Activated CD4-positive, alpha-beta T cell treated with anti-CD3 and anti-CD28 coated beads, Interleukin-2, amount 10 ng/mL, durations not matched to agents 7 days and 5 days (primary cell): ENCODE data around the gene TPRG1L. TPM values are rescaled to one million over a fixed set of nuclear protein-coding genes. Genes with fewer than 3 reads are reported as not detected.

Experiments
- CTCF ChIA-PET: fragments of 350-600 bp; sonication (Branson Sonifier 250); formaldehyde crosslinking; loops from one replicate; lab custom pipeline; 2021; ENCODE audit warnings: antibody characterized with exemption; lab: Charles Lee
- POLR2A ChIA-PET: fragments of 350-600 bp; sonication (Branson Sonifier 250); formaldehyde crosslinking; loops from one replicate; lab custom pipeline; 2021; ENCODE audit warnings: antibody characterized with exemption; lab: Charles Lee
- DNase-seq: peaks from one replicate; pipeline ENCODE4 v3.0.0-alpha.2; 2020
- H3K27ac Mint-ChIP-seq: one replicate; pipeline ENCODE4 v1.8.0; 2021; ENCODE audit warnings: mild to moderate bottlenecking, moderate library complexity, mixed read lengths
- H3K27me3 Mint-ChIP-seq: one replicate; pipeline ENCODE4 v1.8.0; 2021; ENCODE audit warnings: mixed read lengths
- H3K36me3 Mint-ChIP-seq: one replicate; pipeline ENCODE4 v1.8.0; 2021; ENCODE audit warnings: low read depth, mixed read lengths
- H3K4me1 Mint-ChIP-seq: one replicate; pipeline ENCODE4 v1.8.0; 2021; ENCODE audit warnings: mixed read lengths
- H3K4me3 Mint-ChIP-seq: one replicate; pipeline ENCODE4 v1.8.0; 2021; ENCODE audit warnings: mild to moderate bottlenecking, moderate library complexity, mixed read lengths
- H3K9me3 Mint-ChIP-seq: one replicate; pipeline ENCODE4 v1.8.0; 2021; ENCODE audit warnings: mixed read lengths
- total RNA-seq, 2 experiments: library from RNA; stranded (reverse); gene quantifications; one replicate each; pipeline ENCODE4 v1.2.3, GENCODE V29; 2021

TPRG1L gene
- total RNA-seq, 2 experiments from 2014 or later: 13.6 to 14.7 TPM

DNA sequence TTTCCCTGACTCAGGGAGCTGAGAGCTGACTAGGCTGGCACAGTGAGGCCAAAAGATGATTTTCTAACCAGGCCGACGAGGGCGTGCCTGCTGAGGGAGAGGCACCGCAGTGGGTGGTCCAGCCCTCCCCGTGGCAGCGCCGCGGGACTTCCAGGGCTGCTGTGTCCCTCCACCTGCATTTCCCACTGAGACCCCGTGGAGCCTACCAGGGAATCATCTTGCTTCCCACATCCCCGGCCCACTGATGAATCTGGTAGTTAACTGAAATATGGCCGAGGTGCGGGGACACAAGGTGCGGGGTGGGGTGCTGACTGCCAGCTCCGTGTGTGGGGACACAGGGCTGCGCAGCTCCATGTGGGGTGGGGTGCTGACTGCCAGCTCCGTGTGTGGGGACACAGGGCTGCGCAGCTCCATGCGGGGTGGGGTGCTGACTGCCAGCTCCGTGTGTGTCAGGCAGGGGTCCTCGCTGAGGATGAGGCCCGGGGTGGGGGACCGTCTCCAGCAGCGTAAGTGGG lies 14.6 kb downstream of the TPRG1L start:
- no peak overlapping the region for H3K27ac Mint-ChIP-seq
- CTCF ChIA-PET: interaction anchor here (0.9 kb wide), 1 partner anchor 9 kb away, joined by 3 read pairs; no protein-coding TSS in a partner anchor
- no peaks in the 10 kb centered on the region for H3K27me3 Mint-ChIP-seq
- POLR2A ChIA-PET: no interaction called here
- DNase-seq: no peak
- no peaks in the 10 kb centered on the region for H3K4me1 Mint-ChIP-seq
- H3K9me3 Mint-ChIP-seq: no peaks in the 10 kb centered on the region
- peaks cover 12% of the 10 kb centered on the region for H3K36me3 Mint-ChIP-seq
- no peak overlapping the region for H3K4me3 Mint-ChIP-seq

DNA sequence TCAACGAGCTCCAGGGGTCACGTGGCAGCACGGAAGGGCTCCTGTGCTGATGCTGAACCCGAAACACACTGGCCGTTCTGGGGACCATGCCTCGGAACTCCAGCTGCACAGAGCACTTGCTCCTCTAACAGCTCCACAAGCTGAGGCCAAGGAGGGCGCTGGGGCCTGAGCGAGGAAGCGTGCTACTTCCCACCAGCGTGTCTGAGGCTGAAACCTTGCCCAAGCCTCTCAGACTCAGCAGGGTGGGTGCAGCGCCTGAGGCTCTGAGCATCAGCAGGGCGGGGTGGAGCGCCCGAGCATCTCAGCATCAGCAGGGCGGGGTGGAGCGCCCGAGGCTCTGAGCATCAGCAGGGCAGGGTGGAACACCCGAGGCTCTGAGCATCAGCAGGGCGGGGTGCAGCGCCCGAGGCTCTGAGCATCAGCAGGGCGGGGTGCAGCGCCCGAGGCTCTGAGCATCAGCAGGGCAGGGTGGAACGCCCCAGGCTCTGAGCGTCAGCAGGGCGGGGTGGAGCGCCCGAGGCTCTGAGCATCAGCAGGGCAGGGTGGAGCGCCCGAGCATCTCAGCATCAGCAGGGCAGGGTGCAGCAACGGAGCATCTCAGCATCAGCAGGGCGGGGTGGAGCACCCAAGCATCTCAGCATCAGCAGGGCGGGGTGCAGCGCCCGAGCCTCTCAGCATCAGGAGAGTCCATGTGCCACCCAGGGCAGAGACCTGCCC lies 15.5 kb downstream of the TPRG1L start:
- no peaks in the 10 kb centered on the region for H3K27me3 Mint-ChIP-seq
- ChIA-PET CTCF (interaction anchor here (0.9 kb wide), 1 partner anchor 10 kb away, joined by 3 read pairs; no protein-coding TSS in a partner anchor), POLR2A (no interaction called here)
- no peak overlapping the region for H3K4me3 Mint-ChIP-seq
- peaks cover 15% of the 10 kb centered on the region for H3K36me3 Mint-ChIP-seq
- H3K27ac Mint-ChIP-seq: no peak overlapping the region
- H3K9me3 Mint-ChIP-seq: no peaks in the 10 kb centered on the region
- DNase-seq: no peak
- H3K4me1 Mint-ChIP-seq: no peaks in the 10 kb centered on the region

DNA sequence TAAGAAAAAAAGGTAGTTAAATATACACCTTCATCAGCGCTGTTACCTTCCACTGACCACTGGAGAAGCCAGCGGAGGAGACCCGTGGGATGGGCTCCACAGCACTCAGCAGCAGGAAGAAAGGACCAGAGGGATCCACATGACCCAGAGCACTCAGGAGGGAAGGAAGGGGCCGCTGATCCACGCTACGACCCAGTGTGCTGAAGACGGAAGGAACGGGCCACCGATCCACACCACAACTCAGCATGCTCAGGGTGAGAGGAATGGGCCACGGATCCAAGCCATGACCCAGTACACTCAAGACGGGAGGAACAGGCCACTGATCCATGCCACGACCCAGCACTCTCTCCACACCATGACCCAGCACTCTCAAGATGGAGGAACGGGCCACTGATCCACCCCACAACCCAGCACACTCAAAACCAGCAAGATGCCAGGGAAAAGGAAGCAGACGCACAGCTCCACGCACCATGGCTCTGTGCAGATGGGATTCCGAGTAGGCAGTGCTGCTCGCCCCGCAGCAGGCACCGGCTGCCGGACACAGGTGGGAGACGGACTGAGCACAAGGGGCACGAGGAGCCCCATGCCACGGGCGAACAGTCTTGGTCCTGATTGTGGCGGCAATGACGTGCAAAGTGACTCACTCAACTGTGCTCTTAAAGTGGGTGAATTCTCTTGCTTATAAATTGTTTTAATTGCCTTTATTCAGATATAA lies 16.4 kb downstream of the TPRG1L start:
- H3K4me1 Mint-ChIP-seq: no peaks in the 10 kb centered on the region
- no peaks in the 10 kb centered on the region for H3K9me3 Mint-ChIP-seq
- H3K27me3 Mint-ChIP-seq: no peaks in the 10 kb centered on the region
- CTCF ChIA-PET: no interaction called here
- H3K36me3 Mint-ChIP-seq: peaks cover 18% of the 10 kb centered on the region
- POLR2A ChIA-PET: no interaction called here
- DNase-seq: no peak
- H3K4me3 Mint-ChIP-seq: no peak overlapping the region
- no peak overlapping the region for H3K27ac Mint-ChIP-seq

GRCh38 chr1:3641816-3642215 lies 17.0 kb downstream of the TPRG1L start:
- H3K36me3 Mint-ChIP-seq: peaks cover 13% of the 10 kb centered on the region
- no peaks in the 10 kb centered on the region for H3K4me1 Mint-ChIP-seq
- no peak for DNase-seq
- no peaks in the 10 kb centered on the region for H3K9me3 Mint-ChIP-seq
- ChIA-PET CTCF (no interaction called here), POLR2A (no interaction called here)
- H3K27me3 Mint-ChIP-seq: no peaks in the 10 kb centered on the region
- no peak overlapping the region for H3K4me3 Mint-ChIP-seq
- H3K27ac Mint-ChIP-seq: no peak overlapping the region

DNA sequence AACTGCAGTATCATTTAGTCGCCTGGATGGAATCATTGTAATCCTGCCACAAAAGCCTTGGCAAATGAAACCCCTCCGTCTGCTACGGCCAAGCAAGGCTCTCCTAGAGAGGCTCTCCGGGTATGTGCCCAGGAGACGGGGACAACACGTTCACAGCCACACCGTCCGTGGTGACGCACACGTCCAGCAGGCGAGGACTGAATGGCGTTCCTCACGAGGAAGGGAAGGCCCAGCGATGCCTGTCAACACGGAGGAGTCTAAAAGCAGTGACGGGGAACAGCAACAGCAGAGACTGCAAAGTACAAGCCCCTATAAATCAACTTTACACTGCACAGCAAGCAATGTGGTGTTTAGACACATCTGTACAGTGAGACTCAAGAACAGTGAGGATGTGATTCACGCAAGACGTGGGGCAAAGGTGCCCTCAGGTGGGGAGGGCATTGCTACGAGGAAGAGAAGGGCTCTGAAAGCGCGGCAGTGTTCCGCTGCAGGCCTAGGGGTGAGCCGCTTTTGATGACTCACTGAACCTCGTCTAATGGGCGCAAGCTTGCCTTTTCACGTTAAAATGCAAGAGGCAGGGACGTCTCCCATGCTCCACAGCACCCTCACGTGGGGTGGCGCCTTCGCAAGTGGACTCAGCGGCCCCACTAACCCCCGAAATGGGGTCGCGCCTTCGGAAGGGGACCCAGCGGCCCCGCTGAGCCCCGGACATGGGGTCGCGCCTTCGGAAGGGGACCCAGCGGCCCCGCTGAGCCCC lies 18.3 kb downstream of the TPRG1L start:
- Mint-ChIP-seq H3K36me3 (peaks cover 11% of the 10 kb centered on the region), H3K4me3 (no peak overlapping the region), H3K9me3 (no peaks in the 10 kb centered on the region), H3K27ac (no peak overlapping the region), H3K27me3 (no peaks in the 10 kb centered on the region), H3K4me1 (peaks cover 4% of the 10 kb centered on the region)
- ChIA-PET CTCF (no interaction called here), POLR2A (no interaction called here)
- DNase-seq: no peak

- Mint-ChIP-seq H3K4me1 (peaks cover 16% of the 10 kb centered on the region), H3K36me3 (peaks cover 11% of the 10 kb centered on the region), H3K27ac (no peak overlapping the region), H3K4me3 (no peak overlapping the region), H3K27me3 (no peaks in the 10 kb centered on the region), H3K9me3 (no peaks in the 10 kb centered on the region)
- POLR2A ChIA-PET: no interaction called here
- CTCF ChIA-PET: no interaction called here
- DNase-seq: no peak
These were observed 19.5 kb downstream of the TPRG1L start for GRCh38 chr1:3644273-3644672.

GRCh38 chr1:3645247-3645646 lies 20.4 kb downstream of the TPRG1L start:
- Mint-ChIP-seq H3K36me3 (peaks cover 11% of the 10 kb centered on the region), H3K4me1 (peaks cover 19% of the 10 kb centered on the region), H3K27me3 (peaks cover 2% of the 10 kb centered on the region), H3K27ac (no peak overlapping the region), H3K9me3 (no peaks in the 10 kb centered on the region), H3K4me3 (no peak overlapping the region)
- CTCF ChIA-PET: no interaction called here
- DNase-seq: no peak
- POLR2A ChIA-PET: no interaction called here

DNA sequence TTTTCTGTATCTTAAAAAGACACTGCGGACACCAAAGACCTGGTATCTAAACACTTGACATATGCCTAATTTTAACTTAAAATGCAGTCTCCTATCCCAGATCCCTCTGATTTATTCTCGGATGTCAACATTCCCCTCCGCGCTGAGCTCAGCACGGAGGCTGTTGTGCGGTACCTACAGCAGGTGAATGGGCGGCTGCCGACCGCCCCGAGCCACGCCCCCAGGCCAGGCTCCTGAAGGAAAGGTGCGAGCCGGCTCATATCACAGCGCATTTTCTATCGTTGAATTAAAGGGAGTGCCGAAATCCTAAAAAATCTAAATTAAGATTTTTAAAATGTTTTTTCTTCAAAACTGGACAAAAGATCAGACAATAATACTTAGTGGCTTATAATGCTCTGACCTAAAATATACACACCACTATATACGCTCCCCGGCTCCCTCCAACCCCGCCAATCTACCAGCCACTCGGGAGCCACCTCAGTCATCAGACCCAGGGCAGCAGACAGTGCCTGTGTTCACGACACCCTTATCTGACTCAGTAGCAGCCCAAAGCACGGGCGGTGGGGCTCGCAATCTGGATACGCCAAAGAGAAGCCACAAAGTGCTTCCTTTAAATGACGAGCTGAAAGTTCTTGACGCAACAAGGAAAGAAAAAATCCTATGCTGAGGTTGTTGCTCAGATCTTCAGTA lies 21.0 kb downstream of the TPRG1L start:
- Mint-ChIP-seq H3K9me3 (no peaks in the 10 kb centered on the region), H3K4me1 (peaks cover 20% of the 10 kb centered on the region), H3K27me3 (peaks cover 5% of the 10 kb centered on the region), H3K27ac (no peak overlapping the region), H3K4me3 (no peak overlapping the region), H3K36me3 (peaks cover 11% of the 10 kb centered on the region)
- DNase-seq: no peak
- ChIA-PET CTCF (no interaction called here), POLR2A (no interaction called here)

DNA sequence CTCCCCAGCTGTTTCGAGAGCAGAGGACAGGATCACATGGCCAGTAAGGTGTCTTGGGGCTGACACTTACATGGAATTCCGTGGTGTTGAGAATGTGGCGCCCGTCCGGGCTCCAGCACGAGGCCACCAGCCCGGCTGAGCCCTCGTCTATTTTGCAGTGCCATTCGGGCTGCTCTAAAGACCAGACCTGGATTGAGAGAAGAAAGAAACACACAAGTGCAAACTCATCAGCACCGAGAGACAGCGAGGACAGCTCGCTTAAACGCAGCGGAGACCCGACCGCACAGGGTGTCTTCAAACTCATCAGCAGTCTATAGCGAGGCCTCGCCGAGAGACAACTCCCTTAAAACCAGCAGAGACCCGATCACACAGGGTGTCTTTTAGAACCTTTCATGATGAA lies 21.8 kb downstream of the TPRG1L start:
- POLR2A ChIA-PET: no interaction called here
- Mint-ChIP-seq H3K4me1 (peaks cover 22% of the 10 kb centered on the region), H3K27me3 (peaks cover 11% of the 10 kb centered on the region), H3K4me3 (no peak overlapping the region), H3K9me3 (no peaks in the 10 kb centered on the region), H3K36me3 (peaks cover 11% of the 10 kb centered on the region), H3K27ac (no peak overlapping the region)
- CTCF ChIA-PET: no interaction called here
- DNase-seq: no peak

- Mint-ChIP-seq H3K27ac (peak within 1 kb of the TSS; percentile 75), H3K9me3 (no peaks in the 10 kb centered on the region), H3K27me3 (peaks cover 27% of the 10 kb centered on the region), H3K4me3 (peak within 1 kb of the TSS; percentile 80), H3K36me3 (peaks cover 8% of the 10 kb centered on the region), H3K4me1 (peaks cover 22% of the 10 kb centered on the region)
- CTCF ChIA-PET: interaction anchor here (1.0 to 1.2 kb wide), 2 partner anchors 74 to 159 kb away, joined by 4 read pairs; no protein-coding TSS in a partner anchor
- DNase-seq: peak; percentile 92
- POLR2A ChIA-PET: no interaction called here
These were observed 24.8 kb downstream of the TPRG1L start, which contains the start of gene WRAP73 for GRCh38 chr1:3649342-3650247. WRAP73 (minus strand) TSS chr1:3650103; CDS start chr1:3649999, 104 bp downstream.

- DNase-seq: no peak
- Mint-ChIP-seq H3K27ac (peak overlapping the region; percentile 46), H3K4me3 (peak overlapping the region; percentile 80), H3K4me1 (peaks cover 22% of the 10 kb centered on the region), H3K27me3 (peaks cover 36% of the 10 kb centered on the region), H3K9me3 (no peaks in the 10 kb centered on the region), H3K36me3 (peaks cover 3% of the 10 kb centered on the region)
- ChIA-PET CTCF (interaction anchor here (1.0 kb wide), 1 partner anchor 160 kb away, joined by 4 read pairs; no protein-coding TSS in a partner anchor), POLR2A (no interaction called here)
These were observed 25.6 kb downstream of the TPRG1L start for GRCh38 chr1:3650248-3651025.
